ENCODE measurements around the gene TECPR2.

The TECPR2 gene

DNA sequence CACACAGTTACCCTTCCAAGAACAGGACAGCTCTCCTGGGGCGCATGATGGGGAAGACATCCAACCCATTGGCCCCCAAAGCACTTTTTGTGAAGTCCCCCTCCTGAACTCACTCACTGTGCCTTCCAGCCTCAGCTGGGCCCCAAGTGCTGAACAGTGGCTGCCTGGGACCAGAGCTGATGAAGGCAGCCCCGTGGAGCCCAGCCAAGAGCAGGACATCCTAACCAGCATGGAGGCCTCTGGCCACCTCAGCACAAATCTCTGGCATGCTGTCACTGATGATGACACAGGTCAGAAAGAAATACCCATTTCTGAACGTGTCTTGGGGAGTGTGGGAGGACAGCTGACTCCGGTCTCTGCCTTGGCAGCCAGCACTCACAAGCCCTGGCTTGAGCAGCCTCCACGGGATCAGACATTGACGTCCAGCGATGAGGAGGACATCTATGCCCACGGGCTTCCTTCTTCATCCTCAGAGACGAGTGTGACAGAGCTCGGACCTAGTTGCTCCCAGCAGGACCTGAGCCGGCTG lies 72.0 kb downstream of the TECPR2 start:
- DNase-seq, result no peak

DNA sequence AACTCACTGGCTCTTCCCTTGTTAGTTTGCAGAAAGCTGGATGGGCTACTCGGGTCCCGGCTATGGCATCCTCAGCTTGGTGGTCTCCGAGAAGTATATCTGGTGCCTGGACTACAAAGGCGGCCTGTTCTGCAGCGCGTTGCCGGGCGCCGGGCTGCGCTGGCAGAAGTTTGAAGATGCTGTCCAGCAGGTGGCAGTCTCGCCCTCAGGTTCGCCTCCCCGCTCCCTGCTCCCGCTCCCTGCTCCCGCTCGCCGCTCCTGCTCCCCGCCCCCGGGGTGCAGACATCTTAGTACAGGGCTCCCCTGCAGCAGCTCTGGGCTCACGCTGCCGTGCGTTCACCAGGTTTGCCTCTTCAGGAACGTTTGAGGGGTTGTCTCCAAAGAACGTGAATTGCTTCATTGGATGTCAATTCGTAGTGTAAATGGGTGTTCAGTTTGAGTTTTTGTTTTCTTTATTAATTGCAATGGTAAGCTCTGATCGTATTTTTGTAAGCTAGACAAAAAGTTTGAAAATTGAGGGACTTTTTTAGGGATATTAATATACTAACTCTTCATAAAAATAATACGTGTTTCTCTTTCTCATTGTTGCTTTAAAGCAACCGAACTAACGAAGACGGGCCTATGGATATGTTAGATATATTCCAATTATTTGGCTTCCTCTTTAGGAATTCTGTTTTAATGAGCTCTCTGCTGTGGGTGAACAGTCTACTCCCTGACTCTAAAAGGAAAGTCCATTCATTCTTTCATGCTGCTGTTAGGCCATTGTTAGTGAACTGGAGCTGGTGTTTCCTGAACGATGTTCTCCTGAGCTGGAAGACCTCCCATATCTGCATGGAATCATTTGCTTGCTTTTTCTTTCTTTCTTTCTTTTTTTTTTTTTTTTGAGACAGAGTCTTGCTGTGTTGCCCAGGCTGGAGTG lies 75.5 kb downstream of the TECPR2 start:
- peak; percentile 68 for DNase-seq

GRCh38 chr14:102439556-102439955 lies 76.8 kb downstream of the TECPR2 start:
- DNase-seq, result no peak

DNA sequence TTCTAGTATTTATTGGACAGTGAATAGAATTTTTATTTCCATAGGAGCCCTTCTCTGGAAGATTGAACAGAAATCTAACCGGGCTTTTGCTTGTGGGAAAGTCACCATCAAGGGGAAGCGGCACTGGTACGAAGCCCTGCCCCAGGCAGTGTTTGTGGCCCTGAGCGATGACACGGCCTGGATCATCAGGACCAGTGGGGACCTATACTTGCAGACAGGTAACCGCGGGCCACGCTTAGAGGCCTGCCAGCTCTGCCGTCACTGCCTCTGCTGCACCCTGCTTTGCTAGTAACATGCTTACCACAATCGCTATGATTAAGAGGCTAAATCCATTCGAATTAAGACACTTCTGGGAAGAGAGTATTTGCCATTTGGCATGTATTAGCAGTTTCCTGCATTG lies 77.7 kb downstream of the TECPR2 start:
- no peak for DNase-seq

GRCh38 chr14:102442241-102443211 lies 79.8 kb downstream of the TECPR2 start:
- DNase-seq, result no peak

DNA sequence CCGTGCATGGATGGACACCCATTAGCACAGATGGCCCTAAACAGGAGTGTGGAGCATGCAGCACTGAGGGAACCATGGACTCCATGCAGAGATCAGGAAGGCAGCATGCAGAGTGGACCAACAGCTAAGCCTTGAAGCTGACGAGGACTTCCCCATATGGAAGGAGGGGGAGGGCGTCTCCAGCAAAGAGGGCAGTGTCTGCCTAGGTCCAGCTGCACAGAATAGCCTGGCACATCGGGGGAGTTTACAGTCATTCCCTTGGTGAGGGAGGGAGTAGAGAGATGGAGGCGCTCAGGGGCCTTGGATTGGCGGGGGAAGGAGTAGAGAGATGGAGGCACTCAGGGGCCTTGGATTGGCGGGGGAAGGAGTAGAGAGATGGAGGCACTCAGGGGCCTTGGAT lies 82.3 kb downstream of the TECPR2 start:
- DNase-seq, result no peak

GRCh38 chr14:102445641-102446040 lies 82.9 kb downstream of the TECPR2 start:
- no peak for DNase-seq

- no peak for DNase-seq
These were observed 87.7 kb downstream of the TECPR2 start for GRCh38 chr14:102450206-102451063.

DNA sequence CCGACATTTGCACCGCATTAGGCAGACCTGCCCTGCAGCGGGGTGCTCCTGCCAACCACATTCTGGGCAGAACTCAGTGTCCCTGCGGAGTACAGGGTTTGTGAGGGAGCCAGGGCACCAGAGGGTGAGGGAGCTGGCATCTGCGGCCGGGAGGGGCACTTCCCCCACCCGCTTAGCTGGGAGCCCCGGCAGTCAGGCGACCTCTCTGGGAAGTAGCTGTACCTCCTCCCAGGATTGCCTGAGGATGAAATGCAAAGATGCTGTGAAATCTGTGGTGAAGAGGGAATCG lies 88.3 kb downstream of the TECPR2 start:
- DNase-seq, result no peak

DNA sequence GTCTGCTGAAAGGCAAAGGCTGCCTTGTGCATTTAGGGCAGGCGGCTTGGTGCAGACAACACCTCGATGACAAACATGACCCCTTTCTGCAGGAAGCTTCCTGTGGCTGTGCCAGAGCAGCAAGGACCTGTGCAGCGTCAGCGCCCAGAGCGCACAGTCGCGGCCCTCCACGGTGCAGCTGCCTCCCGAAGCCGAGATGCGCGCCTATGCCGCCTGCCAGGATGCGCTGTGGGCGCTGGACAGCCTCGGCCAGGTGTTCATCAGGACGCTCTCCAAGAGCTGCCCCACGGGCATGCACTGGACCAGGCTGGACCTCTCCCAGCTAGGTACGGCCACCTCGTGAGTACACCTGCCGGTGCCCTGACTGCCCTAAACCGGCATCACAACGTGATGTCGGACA lies 89.6 kb downstream of the TECPR2 start:
- DNase-seq, result no peak

GRCh38 chr14:102454711-102455110 lies 92.0 kb downstream of the TECPR2 start:
- no peak for DNase-seq

DNA sequence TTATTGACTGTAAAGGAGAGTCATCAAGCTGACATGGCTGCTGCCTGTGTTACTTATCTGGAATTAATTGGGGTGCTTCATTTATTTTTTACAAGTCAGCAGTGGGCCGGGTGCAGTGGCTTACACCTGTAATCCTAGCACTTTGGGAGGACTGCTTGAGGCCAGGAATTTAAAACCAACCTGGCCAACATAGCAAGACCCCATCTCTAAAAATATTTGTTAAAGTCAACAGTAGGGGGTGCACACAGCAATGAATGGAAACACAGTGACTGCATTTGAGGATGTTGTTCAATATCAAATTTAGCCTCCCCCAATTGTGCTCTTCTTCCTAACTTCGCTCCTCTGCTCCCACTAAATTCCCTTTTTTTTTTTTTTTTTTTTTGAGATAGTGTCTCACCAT lies 94.8 kb downstream of the TECPR2 start:
- DNase-seq, result no peak

- no peak for DNase-seq
These were observed 99.0 kb downstream of the TECPR2 start for GRCh38 chr14:102461490-102462338.

DNA sequence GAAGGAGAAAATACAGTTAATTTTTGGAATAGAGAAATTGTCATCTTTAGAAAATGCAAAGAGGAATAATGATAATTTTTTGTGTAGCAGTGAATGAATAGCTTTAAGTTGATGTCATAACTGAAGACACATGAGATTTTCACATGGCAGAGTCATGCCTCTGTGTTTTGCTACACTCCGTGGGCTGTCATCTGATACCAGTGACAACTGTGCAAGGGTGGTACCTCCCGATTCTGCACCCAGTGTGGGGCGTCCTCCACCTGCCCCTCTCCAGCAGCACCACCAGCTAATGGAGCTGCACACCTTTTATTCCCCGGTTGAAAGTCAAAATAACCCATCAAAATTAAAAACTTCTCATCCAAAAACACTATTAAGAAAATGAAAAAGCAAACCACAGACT lies 99.7 kb downstream of the TECPR2 start:
- no peak for DNase-seq

DNA sequence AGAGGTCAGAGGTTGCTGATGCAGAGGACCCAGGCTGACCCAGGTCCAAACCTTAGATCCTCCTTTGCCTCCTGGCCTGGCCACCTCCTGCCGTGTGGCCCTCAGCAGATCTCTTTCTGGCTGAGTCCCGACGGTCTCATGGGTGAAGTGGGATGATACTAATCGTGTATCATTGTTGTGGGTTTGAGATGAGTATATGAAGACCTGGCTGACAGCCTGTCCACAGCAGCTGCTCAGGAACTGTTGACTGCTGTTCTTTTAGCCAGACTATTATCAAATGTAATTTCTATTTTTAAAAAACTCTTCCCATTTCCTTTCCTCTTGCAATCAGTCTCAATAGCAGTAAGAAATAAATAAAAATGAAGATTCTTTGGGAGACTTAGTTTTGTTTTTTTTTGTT lies 101.3 kb downstream of the TECPR2 start:
- no peak for DNase-seq

GRCh38 chr14:102464846-102465341 lies 102.2 kb downstream of the TECPR2 start:
- DNase-seq, result no peak

GRCh38 chr14:102469261-102469660 lies 106.5 kb downstream of the TECPR2 start:
- no peak for DNase-seq

GRCh38 chr14:102471921-102472790 lies 109.4 kb downstream of the TECPR2 start:
- DNase-seq, result no peak

DNA sequence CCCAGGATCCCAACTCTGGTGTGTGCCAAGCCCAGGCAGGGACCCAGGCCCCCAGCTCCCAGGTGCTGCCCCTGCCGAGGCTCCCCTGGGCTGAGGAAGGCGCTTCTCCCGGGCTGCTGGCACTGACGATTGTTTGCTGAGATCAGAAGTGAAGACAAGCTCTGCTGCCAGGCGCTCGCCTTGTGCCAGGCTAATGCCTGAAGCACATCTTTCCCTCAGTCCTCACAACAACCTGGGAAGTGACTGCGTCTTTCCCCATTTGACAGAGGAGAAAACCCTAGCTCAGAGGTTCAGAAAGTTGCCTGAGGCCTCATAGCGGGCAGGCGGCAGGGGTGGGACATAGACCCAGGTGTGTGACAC lies 110.0 kb downstream of the TECPR2 start:
- DNase-seq, result no peak

DNA sequence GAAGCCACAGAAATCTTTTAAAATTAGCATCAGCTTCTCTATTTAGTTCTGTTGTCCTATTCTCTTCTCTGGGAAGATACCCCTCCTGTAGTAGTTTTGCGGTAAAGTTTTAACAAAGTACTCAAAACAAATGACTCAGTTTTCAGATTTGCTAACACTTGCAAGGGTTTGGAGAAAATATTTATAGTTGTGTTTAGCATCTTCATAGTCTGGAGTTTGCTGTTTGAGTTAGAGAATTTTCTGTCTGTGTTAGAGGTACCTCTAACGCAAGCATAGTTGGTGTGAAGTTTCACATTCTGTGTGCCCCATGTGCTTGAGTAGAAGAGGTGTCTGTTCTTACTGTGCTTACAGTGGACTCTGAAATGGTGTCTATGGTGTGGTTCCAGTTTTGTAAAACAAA lies 110.8 kb downstream of the TECPR2 start:
- no peak for DNase-seq

DNA sequence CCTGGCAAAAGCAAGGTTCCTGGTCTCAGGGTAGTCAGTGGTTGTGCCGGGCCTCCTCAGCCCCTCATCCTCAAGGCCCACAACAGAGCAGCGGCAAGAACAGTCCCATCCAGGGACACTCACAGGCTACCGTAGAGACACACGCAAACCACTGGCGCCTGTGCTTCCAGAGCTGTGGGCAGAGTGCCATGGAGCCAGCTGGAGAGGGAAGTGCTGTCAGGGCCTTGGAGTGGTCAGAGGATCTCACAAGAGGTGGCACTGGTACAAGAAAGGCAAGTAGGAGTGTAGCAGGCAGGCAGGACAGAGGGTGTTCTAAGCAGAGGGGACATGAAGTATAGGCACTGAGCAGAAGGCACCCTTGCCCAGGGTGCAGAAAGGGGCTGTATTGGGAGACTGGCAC lies 112.2 kb downstream of the TECPR2 start:
- no peak for DNase-seq
